Keratinocyte (primary cell): ENCODE data around the gene ZFAND6. TPM values are rescaled to one million over a fixed set of nuclear protein-coding genes. Genes with fewer than 3 reads are reported as not detected.

Experiments used
- DNase-seq: peaks from one replicate; pipeline ENCODE4 v3.0.0-alpha.2; 2011; ENCODE audit warnings: low read depth, missing footprints, low spot score
- FAIRE-seq: peaks from 2 replicates; lab custom pipeline; 2011; peaks lifted over from hg19 to GRCh38; lab: Jason Lieb, UNC
- H2AFZ ChIP-seq: 2 replicates; pipeline ENCODE4 v1.6.0; 2012; ENCODE audit warnings: low read length, control low read depth, inconsistent platforms; ENCODE audit not compliant: control insufficient read depth
- H3K27ac ChIP-seq: 2 replicates; pipeline ENCODE4 v1.5.1; 2011; ENCODE audit warnings: low read length; ENCODE audit not compliant: control insufficient read depth, insufficient read depth
- H3K27me3 ChIP-seq: 3 replicates; pipeline ENCODE4 v1.6.0; 2011; ENCODE audit warnings: low read length; ENCODE audit not compliant: control insufficient read depth, insufficient read depth; ENCODE audit errors: extremely low read depth
- H3K36me3 ChIP-seq, 2 experiments: 2 replicates in 1 of 2; 3 replicates in 1 of 2; pipeline ENCODE4 v1.5.1; 2011; ENCODE audit warnings: low read length in 2 of 2, mild to moderate bottlenecking in 1 of 2; ENCODE audit not compliant: control insufficient read depth in 2 of 2, insufficient read depth in 2 of 2; ENCODE audit errors: extremely low read depth in 1 of 2
- H3K4me1 ChIP-seq: 3 replicates; pipeline ENCODE4 v1.5.1; 2011; ENCODE audit warnings: low read length; ENCODE audit not compliant: control insufficient read depth, insufficient read depth; ENCODE audit errors: extremely low read depth
- H3K4me2 ChIP-seq: 3 replicates; pipeline ENCODE4 v1.6.0; 2011; ENCODE audit warnings: low read depth, low read length; ENCODE audit not compliant: control insufficient read depth, insufficient read depth; ENCODE audit errors: extremely low read depth
- H3K4me3 ChIP-seq, 3 experiments: fragments of 200-600 bp in 1 of 3; sonication (generic) in 1 of 3; 2 replicates in 2 of 3; 3 replicates in 1 of 3; pipeline ENCODE4 v1.5.1; 2011 to 2016; ENCODE audit warnings: low read length in 3 of 3, mild to moderate bottlenecking in 3 of 3, control low read depth in 2 of 3, inconsistent platforms in 1 of 3, low read depth in 1 of 3, mixed read lengths in 1 of 3, mixed run types in 1 of 3, moderate library complexity in 1 of 3; ENCODE audit not compliant: control insufficient read depth in 2 of 3, insufficient read depth in 2 of 3; ENCODE audit errors: extremely low read depth in 1 of 3
- H3K79me2 ChIP-seq: 2 replicates; pipeline ENCODE4 v1.6.0; 2012; ENCODE audit warnings: low read length; ENCODE audit not compliant: control insufficient read depth, insufficient read depth
- H3K9ac ChIP-seq: 3 replicates; pipeline ENCODE4 v1.6.0; 2011; ENCODE audit warnings: low read length; ENCODE audit not compliant: control insufficient read depth, insufficient read depth; ENCODE audit errors: extremely low read depth
- H3K9me1 ChIP-seq: 3 replicates; pipeline ENCODE4 v1.6.0; 2011; ENCODE audit warnings: low read length; ENCODE audit not compliant: control insufficient read depth, insufficient read depth; ENCODE audit errors: extremely low read depth
- H3K9me3 ChIP-seq: 2 replicates; pipeline ENCODE4 v1.5.1; 2012; ENCODE audit warnings: low read depth, low read length; ENCODE audit not compliant: control insufficient read depth
- H4K20me1 ChIP-seq: 3 replicates; pipeline ENCODE4 v1.6.0; 2011; ENCODE audit warnings: low read length; ENCODE audit not compliant: control insufficient read depth, insufficient read depth; ENCODE audit errors: extremely low read depth
- EZH2 ChIP-seq: IDR thresholded peaks from one replicate; pipeline ENCODE4 v1.6.1; 2012; ENCODE audit warnings: inconsistent platforms, mild to moderate bottlenecking, low read length, moderate library complexity
- dilution Hi-C: fragments of 300-500 bp; cut with MboI; formaldehyde crosslinking; loops from one replicate; pipeline ENCODE4 v1.7.0; 2020; ENCODE audit warnings: low sequenced_read_pairs; ENCODE audit not compliant: extremely low pct_ligation_motif_present
- polyA plus RNA-seq, 5 experiments: library from polyadenylated mRNA; depleted of rRNA in 3 of 5; stranded (reverse) in 3 of 5; stranded (forward) in 1 of 5; unstranded in 1 of 5; fragments of >200 nt; gene quantifications; 1 replicate in 1 of 5; 2 replicates in 3 of 5; 3 replicates in 1 of 5; pipeline versions ENCODE4 v1.2.1 to v1.2.3, GENCODE V29; 2011 to 2012; ENCODE audit warnings: missing spikeins in 2 of 5, low read depth in 1 of 5, low replicate concordance in 1 of 5
- TF ChIP-seq, protein P1 (sequence below), 3 experiments: IDR thresholded peaks in 1 of 3; conservative IDR thresholded peaks in 1 of 3; optimal IDR thresholded peaks in 1 of 3; 2 replicates in 2 of 3; 3 replicates in 1 of 3; pipeline versions ENCODE3 to v1.5.1; 2011; ENCODE audit warnings: low read length in 3 of 3, mild to moderate bottlenecking in 3 of 3, moderate library complexity in 2 of 3, control low read depth in 1 of 3, inconsistent platforms in 1 of 3; ENCODE audit not compliant: insufficient read depth in 2 of 3; ENCODE audit errors: extremely low read depth in 1 of 3

Gene ZFAND6
- polyA plus RNA-seq, 1 donor (not counting 4 experiments of a cell fraction or from before 2014, with no cell fraction given) = 142 TPM

DNA sequence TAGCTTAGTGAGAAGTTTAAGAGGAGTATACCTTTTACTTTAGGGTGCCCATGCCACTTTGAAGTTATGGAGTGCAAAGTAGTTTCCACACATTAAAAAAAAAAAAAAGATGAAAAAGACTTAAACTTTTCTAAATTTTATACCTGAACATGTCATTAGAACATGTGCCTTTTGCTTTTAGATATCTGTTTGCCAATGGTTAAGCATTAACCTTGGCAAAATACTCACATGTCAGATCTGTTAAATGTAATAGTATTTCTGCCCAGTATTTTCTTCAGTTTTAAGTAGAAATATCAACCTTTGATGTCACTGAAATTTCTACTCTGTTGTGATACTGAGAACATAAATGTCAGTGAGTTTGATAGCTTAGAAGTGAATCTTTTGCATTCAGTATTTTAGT is 12.2 kb downstream of the ZFAND6 start:
- Histone ChIP-seq H3K36me3 (no peaks in the 10 kb centered on the region), H3K9me3 (no peaks in the 10 kb centered on the region), H3K27me3 (no peaks in the 10 kb centered on the region), H3K9ac (no peak overlapping the region), H2AFZ (no peak overlapping the region), H3K27ac (peak overlapping the region; percentile 22), H3K4me3 (peak overlapping the region in 1 of 3 experiments; percentile 60), H4K20me1 (no peaks in the 10 kb centered on the region), H3K9me1 (no peaks in the 10 kb centered on the region), H3K4me2 (peak overlapping the region; percentile 84), H3K79me2 (peaks cover 93% of the 10 kb centered on the region), H3K4me1 (peaks cover 16% of the 10 kb centered on the region)
- dilution Hi-C loops = no loop called here
- FAIRE-seq (no peak), DNase-seq (no peak)
- TF ChIP-seq, protein P1, sequence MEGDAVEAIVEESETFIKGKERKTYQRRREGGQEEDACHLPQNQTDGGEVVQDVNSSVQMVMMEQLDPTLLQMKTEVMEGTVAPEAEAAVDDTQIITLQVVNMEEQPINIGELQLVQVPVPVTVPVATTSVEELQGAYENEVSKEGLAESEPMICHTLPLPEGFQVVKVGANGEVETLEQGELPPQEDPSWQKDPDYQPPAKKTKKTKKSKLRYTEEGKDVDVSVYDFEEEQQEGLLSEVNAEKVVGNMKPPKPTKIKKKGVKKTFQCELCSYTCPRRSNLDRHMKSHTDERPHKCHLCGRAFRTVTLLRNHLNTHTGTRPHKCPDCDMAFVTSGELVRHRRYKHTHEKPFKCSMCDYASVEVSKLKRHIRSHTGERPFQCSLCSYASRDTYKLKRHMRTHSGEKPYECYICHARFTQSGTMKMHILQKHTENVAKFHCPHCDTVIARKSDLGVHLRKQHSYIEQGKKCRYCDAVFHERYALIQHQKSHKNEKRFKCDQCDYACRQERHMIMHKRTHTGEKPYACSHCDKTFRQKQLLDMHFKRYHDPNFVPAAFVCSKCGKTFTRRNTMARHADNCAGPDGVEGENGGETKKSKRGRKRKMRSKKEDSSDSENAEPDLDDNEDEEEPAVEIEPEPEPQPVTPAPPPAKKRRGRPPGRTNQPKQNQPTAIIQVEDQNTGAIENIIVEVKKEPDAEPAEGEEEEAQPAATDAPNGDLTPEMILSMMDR (optimal IDR thresholded peaks at IDR 0.05 in 1 of 3, IDR thresholded peaks at IDR 0.05 in 1 of 3, conservative IDR thresholded peaks at IDR 0.05 in 1 of 3; ENCODE audit: extremely low read depth in 1 of 3, insufficient read depth in 2 of 3, low read length in 3 of 3) = no peak
- no peak for TF ChIP-seq EZH2

DNA sequence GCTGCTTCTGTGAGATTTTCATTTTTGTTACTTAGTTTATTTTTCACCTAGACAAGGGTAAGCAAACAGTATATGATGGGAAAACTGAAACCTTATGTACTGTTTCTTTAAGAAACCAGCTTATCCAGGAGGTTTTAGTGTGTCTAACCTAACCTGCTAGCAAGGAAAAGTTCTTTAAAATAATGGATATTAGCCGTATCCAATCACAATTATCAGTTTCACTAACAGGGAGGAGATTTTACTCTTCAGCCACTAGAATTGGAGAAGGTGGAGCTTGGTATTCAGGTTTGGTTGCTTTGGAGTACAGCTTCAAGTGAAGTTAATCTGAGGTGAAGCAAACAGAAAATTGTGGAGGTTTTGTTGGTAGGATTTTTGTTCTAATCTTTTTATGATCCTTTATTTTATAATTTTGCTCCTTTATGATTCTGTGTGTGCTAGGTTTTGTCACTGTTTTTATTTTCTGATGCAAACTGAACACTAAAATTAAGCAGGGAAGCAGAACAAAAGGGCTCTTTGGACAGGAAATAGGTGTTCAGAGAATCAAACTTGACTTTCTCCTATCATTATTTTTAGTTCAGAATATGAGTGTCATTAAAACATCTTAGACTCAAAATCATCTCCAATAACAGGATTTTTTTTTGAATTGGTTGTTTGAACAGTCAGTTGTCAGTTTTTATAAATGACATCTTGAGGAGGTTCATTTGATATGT is 13.0 kb downstream of the ZFAND6 start:
- Histone ChIP-seq H3K4me3 (peak overlapping the region; percentile 42 to 78 (median 64)), H3K9me1 (no peaks in the 10 kb centered on the region), H2AFZ (no peak overlapping the region), H3K27me3 (no peaks in the 10 kb centered on the region), H3K36me3 (peaks cover 0 to 3% of the 10 kb centered on the region in 2 experiments), H3K79me2 (peaks cover 92% of the 10 kb centered on the region), H3K9ac (peak overlapping the region; percentile 47), H4K20me1 (no peaks in the 10 kb centered on the region), H3K4me2 (peak overlapping the region; percentile 84), H3K27ac (peak overlapping the region; percentile 33), H3K9me3 (no peaks in the 10 kb centered on the region), H3K4me1 (peaks cover 16% of the 10 kb centered on the region)
- dilution Hi-C loops = no loop called here
- FAIRE-seq (peak; percentile 60), DNase-seq (peak; percentile 63)
- TF ChIP-seq, protein P1 (optimal IDR thresholded peaks at IDR 0.05 in 1 of 3, IDR thresholded peaks at IDR 0.05 in 1 of 3, conservative IDR thresholded peaks at IDR 0.05 in 1 of 3; ENCODE audit: extremely low read depth in 1 of 3, insufficient read depth in 2 of 3, low read length in 3 of 3) = no peak
- TF ChIP-seq EZH2 = no peak
